GM12875 (cell line): Measurements from ENCODE around the gene ZNF71.
"Not testable (repeated sequence)": the region's sequence is repeated elsewhere in the genome, so short reads cannot be mapped to it uniquely, and the experiment has no call there.

Experiments
- H3K4me3 ChIP-seq: one replicate; pipeline ENCODE4 v1.5.1; 2011; ENCODE audit warnings: low read depth, low read length, control low read depth
- TF ChIP-seq, protein P1 (sequence below): IDR thresholded peaks from 2 replicates; pipeline ENCODE4 v1.5.1; 2011; ENCODE audit warnings: low read depth, mild to moderate bottlenecking, control low read depth, inconsistent platforms, low read length, moderate library complexity, borderline replicate concordance; ENCODE audit not compliant: insufficient read depth

ZNF71 gene

DNA sequence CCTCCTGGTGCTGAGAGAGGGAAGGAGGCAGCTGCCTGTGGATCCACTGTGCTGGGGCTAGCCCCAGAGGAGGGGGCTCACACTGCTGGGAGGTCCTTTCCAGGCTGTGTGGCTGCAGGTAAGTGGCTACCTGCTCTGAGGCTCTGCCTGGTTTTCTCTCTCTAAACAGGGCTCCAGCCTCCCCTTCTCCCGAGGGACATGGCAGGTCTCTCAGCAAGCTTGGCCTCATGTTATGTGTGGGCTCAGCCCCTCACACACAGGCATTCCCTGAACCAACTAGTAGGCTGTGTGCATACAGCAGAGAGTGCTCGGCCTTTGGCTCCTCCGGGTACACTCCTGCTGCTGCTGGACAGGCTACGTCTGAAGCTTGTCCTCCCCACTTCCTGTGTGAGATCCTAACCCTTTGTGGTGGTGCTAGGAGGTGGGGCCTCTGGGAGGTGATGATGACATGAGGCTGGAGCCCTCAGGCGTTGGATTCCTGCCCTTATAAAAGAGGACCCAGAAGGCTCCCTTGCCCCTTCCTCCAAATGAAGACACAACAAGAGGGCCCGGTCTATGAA, 72.3 kb downstream of the ZNF71 start:
- TF ChIP-seq, protein P1, sequence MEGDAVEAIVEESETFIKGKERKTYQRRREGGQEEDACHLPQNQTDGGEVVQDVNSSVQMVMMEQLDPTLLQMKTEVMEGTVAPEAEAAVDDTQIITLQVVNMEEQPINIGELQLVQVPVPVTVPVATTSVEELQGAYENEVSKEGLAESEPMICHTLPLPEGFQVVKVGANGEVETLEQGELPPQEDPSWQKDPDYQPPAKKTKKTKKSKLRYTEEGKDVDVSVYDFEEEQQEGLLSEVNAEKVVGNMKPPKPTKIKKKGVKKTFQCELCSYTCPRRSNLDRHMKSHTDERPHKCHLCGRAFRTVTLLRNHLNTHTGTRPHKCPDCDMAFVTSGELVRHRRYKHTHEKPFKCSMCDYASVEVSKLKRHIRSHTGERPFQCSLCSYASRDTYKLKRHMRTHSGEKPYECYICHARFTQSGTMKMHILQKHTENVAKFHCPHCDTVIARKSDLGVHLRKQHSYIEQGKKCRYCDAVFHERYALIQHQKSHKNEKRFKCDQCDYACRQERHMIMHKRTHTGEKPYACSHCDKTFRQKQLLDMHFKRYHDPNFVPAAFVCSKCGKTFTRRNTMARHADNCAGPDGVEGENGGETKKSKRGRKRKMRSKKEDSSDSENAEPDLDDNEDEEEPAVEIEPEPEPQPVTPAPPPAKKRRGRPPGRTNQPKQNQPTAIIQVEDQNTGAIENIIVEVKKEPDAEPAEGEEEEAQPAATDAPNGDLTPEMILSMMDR, result no peak
- no peak overlapping the region for H3K4me3 ChIP-seq

DNA sequence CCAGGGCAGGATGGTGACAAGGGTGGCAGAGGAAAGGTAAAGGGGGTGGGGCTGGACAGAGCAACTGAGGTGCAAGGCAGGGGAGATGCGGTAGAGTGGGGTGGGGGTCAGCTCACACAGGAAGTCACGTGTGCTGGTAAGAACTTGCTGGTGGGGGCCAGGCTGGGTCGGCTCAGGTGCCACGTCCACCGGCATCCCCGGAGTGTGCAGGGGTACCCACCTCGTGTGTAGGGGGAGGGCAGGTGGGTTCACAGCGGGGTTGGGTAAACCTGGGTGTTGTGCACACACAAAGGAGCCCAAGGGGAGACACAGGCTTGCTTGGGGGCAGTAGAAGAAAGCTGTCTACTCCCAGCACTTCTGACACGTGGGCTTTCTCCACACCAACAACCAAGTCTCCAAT, 73.6 kb downstream of the ZNF71 start:
- TF ChIP-seq, protein P1, result no peak
- H3K4me3 ChIP-seq, result no peak overlapping the region

DNA sequence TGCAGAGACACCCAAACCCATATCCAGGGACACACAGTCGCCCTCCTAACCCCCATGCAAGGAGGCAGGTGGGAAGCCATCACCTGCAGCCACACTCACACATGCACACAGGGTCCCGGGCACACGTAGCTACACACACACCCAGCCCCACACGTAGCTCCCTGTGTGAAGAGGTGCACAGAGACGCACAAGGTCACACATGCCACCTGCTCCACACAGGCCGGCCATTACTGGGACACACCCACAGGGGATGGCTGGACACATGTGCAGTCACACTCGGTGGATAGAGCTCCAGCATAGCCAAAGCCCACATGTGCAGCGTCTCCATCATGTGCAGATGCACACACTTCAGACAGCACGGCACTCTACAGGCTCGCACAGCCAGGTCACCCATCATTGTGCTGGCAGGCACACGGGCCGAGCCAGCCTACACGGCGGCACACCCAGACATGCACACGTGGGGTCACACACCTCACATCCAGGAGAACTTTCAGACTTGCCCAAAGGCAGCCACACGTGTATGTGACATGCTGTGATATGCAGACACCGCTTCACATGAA, 75.4 kb downstream of the ZNF71 start:
- H3K4me3 ChIP-seq, result no peak overlapping the region
- TF ChIP-seq, protein P1, result no peak

DNA sequence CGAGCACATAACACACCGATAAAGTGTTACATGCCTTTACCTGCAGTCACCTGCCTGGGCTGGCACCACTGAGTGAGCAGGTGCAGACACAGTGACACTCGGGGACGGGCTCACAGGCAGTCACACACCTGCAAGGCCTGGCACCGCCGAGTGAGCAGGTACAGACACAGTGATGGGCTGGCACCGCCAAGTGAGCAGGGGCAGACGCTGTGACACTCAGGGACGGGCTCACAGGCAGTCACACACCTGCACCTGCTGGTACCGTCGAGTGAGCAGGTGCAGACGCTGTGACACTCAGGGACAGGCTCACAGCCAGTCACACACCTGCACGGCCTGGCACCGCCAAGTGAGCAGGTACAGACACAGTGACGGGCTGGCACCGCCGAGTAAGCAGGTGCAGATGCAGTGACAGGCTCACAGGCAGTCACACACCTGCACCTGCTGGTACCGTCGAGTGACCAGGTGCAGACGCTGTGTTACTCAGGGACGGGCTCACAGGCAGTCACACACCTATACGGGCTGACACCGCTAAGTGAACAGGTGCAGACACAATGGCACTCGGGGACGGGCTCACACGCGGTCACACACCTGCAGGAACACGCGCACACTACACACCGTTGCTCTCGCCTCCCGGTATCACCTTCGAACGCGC, 76.0 kb downstream of the ZNF71 start:
- TF ChIP-seq, protein P1, result no peak
- H3K4me3 ChIP-seq, result no peak overlapping the region

DNA sequence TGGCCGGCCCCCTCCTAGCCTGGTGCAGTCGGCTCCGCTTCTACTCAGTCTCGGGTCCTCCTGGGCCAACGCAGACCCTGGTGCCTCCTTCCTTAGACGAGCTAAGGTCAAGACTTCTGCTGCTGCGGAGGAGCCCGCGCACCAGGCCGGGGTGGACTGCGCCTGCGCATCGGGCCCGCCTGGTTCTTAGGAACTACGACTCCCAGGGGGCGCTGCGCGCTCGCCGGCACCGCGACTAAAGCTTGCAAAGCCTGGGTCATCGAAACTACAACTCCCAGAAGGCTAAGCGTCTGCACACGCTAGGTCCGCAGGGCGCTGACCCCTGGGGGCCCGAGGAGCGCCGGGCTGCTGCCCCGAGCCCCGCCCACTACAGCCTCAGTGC, 76.5 kb downstream of the ZNF71 start, which contains the start of gene ZNF835:
Gene ZNF835, minus strand, starts transcription at position 145 of the 382 bp plus-strand sequence. CDS start 6,559 bp downstream, outside the sequence.
- no peak within 1 kb of the TSS for H3K4me3 ChIP-seq
- TF ChIP-seq, protein P1, result no peak

DNA sequence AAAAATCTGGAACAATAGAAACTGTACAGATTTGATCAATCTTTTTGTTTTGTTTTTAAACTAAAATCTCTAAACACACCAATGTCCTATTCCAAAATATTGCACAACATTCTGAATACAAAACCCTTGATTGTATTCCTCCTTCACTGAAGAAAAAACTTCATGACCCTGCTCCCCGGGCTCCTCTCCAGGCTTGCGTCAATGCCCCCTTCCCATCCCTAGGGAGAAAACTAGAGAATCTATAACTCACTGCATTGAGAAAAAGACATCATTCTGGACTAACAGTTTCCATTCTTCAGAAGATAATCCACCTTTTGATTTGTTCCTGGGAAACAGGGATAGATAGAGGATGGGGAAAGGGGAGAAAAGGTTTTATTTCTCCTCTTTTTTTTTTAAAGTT, 77.5 kb downstream of the ZNF71 start:
- not testable (repeated sequence) for H3K4me3 ChIP-seq
